ENCODE measurements around the gene FAM131A.

The FAM131A gene

DNA sequence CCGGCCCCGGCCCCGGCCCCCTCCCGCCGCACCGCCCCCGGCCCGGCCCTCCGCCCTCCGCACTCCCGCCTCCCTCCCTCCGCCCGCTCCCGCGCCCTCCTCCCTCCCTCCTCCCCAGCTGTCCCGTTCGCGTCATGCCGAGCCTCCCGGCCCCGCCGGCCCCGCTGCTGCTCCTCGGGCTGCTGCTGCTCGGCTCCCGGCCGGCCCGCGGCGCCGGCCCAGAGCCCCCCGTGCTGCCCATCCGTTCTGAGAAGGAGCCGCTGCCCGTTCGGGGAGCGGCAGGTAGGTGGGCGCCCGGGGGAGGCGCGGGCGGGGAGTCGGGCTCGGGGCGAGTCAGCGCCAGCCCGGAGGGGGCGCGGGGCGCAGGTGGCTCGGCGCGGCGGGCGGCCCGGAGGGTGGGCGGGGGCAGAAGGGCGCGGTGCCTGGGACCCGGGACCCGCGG lies 42.8 kb downstream of the FAM131A start:
- no peaks in the 10 kb centered on the region for H3K36me3 ChIP-seq (ENCODE audit: low read length)
- H3K27me3 ChIP-seq (ENCODE audit: low read length) = no peaks in the 10 kb centered on the region
- no peaks in the 10 kb centered on the region for H3F3A ChIP-seq (ENCODE audit: insufficient read depth)
- no peak overlapping the region for H2AFZ ChIP-seq (ENCODE audit: low read depth, low read length, severe bottlenecking)
- no peak overlapping the region for H3K4me3 ChIP-seq (ENCODE audit: insufficient read depth, low read length, poor library complexity, severe bottlenecking)
- H3K4me2 ChIP-seq (ENCODE audit: low read depth, low read length, poor library complexity, severe bottlenecking) = no peak overlapping the region
- H3K9me3 ChIP-seq (ENCODE audit: insufficient read depth, low read length) = no peaks in the 10 kb centered on the region
- H4K20me1 ChIP-seq (ENCODE audit: low read depth, low read length) = no peaks in the 10 kb centered on the region
- no peaks in the 10 kb centered on the region for H3K79me2 ChIP-seq (ENCODE audit: insufficient read depth, low read length)
- H3K9ac ChIP-seq (ENCODE audit: low read length) = no peak overlapping the region
- no peak overlapping the region for H3K27ac ChIP-seq (ENCODE audit: low read depth, low read length)
- TF ChIP-seq EZH2phosphoT487 (conservative IDR thresholded peaks at IDR 0.05; ENCODE audit: low read length) = no peak
- no peak for TF ChIP-seq CTCF (IDR thresholded peaks at IDR 0.05; ENCODE audit: insufficient read depth, low read length, poor library complexity, severe bottlenecking)
- H3K9me2 ChIP-seq (replicated peaks; ENCODE audit: insufficient read depth, low read length) = no peaks in the 10 kb centered on the region

DNA sequence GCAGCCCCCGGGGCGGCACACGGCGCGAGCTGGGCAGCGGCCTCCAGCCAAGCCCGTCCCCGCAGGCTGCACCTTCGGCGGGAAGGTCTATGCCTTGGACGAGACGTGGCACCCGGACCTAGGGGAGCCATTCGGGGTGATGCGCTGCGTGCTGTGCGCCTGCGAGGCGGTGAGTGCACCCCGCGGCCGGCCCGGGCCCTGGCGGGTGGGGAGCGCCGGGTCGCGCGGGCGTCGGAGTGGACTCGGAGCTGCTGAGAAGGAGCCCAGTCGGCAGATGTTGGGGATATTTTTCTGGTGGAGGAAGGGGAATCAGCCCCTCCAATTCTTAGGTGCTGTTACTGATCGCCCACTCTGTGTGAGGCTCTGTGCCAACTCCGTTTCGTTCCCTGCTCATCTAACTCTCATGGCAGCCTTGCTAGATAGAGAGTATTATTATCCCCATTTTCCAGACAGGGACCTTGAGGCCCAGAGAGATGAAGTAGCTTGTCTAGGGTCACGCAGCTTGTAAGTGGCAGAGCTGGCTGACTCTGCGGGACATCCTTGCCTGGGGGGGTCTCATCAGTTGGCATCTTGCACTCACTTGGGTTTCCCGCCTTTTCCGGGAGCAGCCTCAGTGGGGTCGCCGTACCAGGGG lies 43.3 kb downstream of the FAM131A start:
- no peaks in the 10 kb centered on the region for H3F3A ChIP-seq (ENCODE audit: insufficient read depth)
- H3K27ac ChIP-seq (ENCODE audit: low read depth, low read length) = no peak overlapping the region
- H3K9ac ChIP-seq (ENCODE audit: low read length) = no peak overlapping the region
- no peaks in the 10 kb centered on the region for H3K9me2 ChIP-seq (replicated peaks; ENCODE audit: insufficient read depth, low read length)
- no peaks in the 10 kb centered on the region for H3K9me3 ChIP-seq (ENCODE audit: insufficient read depth, low read length)
- H2AFZ ChIP-seq (ENCODE audit: low read depth, low read length, severe bottlenecking) = no peak overlapping the region
- H3K4me3 ChIP-seq (ENCODE audit: insufficient read depth, low read length, poor library complexity, severe bottlenecking) = no peak overlapping the region
- TF ChIP-seq CTCF (IDR thresholded peaks at IDR 0.05; ENCODE audit: insufficient read depth, low read length, poor library complexity, severe bottlenecking) = no peak
- no peak for TF ChIP-seq EZH2phosphoT487 (conservative IDR thresholded peaks at IDR 0.05; ENCODE audit: low read length)
- no peaks in the 10 kb centered on the region for H4K20me1 ChIP-seq (ENCODE audit: low read depth, low read length)
- no peak overlapping the region for H3K4me2 ChIP-seq (ENCODE audit: low read depth, low read length, poor library complexity, severe bottlenecking)
- no peaks in the 10 kb centered on the region for H3K36me3 ChIP-seq (ENCODE audit: low read length)
- no peaks in the 10 kb centered on the region for H3K79me2 ChIP-seq (ENCODE audit: insufficient read depth, low read length)
- no peaks in the 10 kb centered on the region for H3K27me3 ChIP-seq (ENCODE audit: low read length)

DNA sequence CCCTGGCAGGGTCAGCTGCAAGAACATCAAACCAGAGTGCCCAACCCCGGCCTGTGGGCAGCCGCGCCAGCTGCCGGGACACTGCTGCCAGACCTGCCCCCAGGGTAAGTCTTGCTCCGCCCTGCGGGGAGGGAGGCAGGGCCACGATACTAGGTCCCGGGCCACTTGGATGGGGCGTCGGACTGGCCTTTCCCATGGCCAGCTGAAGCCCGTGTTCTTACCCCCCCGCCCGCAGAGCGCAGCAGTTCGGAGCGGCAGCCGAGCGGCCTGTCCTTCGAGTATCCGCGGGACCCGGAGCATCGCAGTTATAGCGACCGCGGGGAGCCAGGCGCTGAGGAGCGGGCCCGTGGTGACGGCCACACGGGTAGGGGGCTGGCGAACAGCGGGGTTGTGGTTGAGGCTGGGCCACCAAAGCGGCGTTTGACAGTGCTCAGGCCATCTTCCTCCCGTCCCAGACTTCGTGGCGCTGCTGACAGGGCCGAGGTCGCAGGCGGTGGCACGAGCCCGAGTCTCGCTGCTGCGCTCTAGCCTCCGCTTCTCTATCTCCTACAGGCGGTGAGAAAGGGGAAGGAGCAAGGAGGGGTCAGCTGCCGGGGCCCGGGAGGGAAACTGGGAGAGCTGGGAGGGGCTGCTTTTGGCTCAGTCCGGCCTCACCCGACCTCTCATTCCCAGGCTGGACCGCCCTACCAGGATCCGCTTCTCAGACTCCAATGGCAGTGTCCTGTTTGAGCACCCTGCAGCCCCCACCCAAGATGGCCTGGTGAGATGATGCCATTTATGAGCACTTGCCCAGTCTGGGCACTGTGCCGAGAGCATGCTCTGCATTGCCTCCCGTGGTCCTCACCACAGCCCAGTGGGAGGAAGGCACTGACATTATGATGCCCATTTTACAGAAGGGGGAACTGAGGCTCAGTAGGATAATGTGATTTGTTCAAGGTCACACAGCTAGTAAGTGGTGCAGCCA lies 44.1 kb downstream of the FAM131A start:
- Histone ChIP-seq H3K27ac (ENCODE audit: low read depth, low read length) (no peak overlapping the region), H3K4me3 (ENCODE audit: insufficient read depth, low read length, poor library complexity, severe bottlenecking) (no peak overlapping the region), H3K9me3 (ENCODE audit: insufficient read depth, low read length) (no peaks in the 10 kb centered on the region), H4K20me1 (ENCODE audit: low read depth, low read length) (no peaks in the 10 kb centered on the region), H3F3A (ENCODE audit: insufficient read depth) (no peaks in the 10 kb centered on the region), H2AFZ (ENCODE audit: low read depth, low read length, severe bottlenecking) (no peak overlapping the region), H3K79me2 (ENCODE audit: insufficient read depth, low read length) (no peaks in the 10 kb centered on the region), H3K27me3 (ENCODE audit: low read length) (no peaks in the 10 kb centered on the region), H3K9me2 (replicated peaks; ENCODE audit: insufficient read depth, low read length) (no peaks in the 10 kb centered on the region), H3K36me3 (ENCODE audit: low read length) (no peaks in the 10 kb centered on the region), H3K4me2 (ENCODE audit: low read depth, low read length, poor library complexity, severe bottlenecking) (no peak overlapping the region), H3K9ac (ENCODE audit: low read length) (no peak overlapping the region)
- TF ChIP-seq CTCF (IDR thresholded peaks at IDR 0.05; ENCODE audit: insufficient read depth, low read length, poor library complexity, severe bottlenecking) (no peak), EZH2phosphoT487 (conservative IDR thresholded peaks at IDR 0.05; ENCODE audit: low read length) (no peak)

Data from SU-DHL-6 (cell line).